Caco-2 (cell line): ENCODE data around the gene CXCR5. TPM values are rescaled to one million over a fixed set of nuclear protein-coding genes. Genes with fewer than 3 reads are reported as not detected.
A peak's percentile ranks its signal among the peaks of the same experiment; 100 is the strongest.

Source experiments
- BruUV-seq: library from RNA; stranded (reverse); fragments of 400-500 nt; replicated peaks from 2 replicates; lab custom pipeline; 2021; lab: Mats Ljungman, UMichigan
- CTCF ChIA-PET: fragments of 300-600 bp; sonication (Branson Sonifier 250); formaldehyde crosslinking; loops from one replicate; lab custom pipeline; 2022; ENCODE audit warnings: antibody characterized with exemption; lab: Charles Lee
- POLR2A ChIA-PET: fragments of 300-600 bp; sonication (Branson Sonifier 250); formaldehyde crosslinking; loops from one replicate; lab custom pipeline; 2022; ENCODE audit warnings: antibody characterized with exemption; lab: Charles Lee
- DNase-seq, 2 experiments: peaks; one replicate each; pipeline versions ENCODE4 v3.0.0 to v3.0.0-alpha.2; 2020 to 2022
- H3K27me3 ChIP-seq: replicated peaks from 2 replicates; pipeline ENCODE4 v1.6.0; 2011; ENCODE audit warnings: low read length; ENCODE audit not compliant: control insufficient read depth, insufficient read depth
- H3K36me3 ChIP-seq: 2 replicates; pipeline ENCODE4 v1.5.1; 2011; ENCODE audit warnings: low read length; ENCODE audit not compliant: control insufficient read depth, insufficient read depth
- H3K4me1 ChIP-seq: fragments of 250-450 bp; sonication (Bioruptor Pico); 2 replicates; pipeline ENCODE4 v1.5.1; 2020; ENCODE audit warnings: mild to moderate bottlenecking
- H3K4me3 ChIP-seq: 2 replicates; pipeline ENCODE4 v1.5.1; 2011; ENCODE audit warnings: low read depth, mild to moderate bottlenecking, control low read depth, low read length
- H3K9me3 ChIP-seq: fragments of 250-450 bp; sonication (Bioruptor Pico); 2 replicates; pipeline ENCODE4 v1.5.1; 2020; ENCODE audit warnings: mild to moderate bottlenecking, moderate library complexity
- H3K27ac Mint-ChIP-seq: one replicate; pipeline ENCODE4 v1.8.0; 2022; ENCODE audit warnings: mixed read lengths; ENCODE audit not compliant: unreplicated experiment
- H3K27me3 Mint-ChIP-seq: one replicate; pipeline ENCODE4 v1.8.0; 2022; ENCODE audit warnings: mixed read lengths; ENCODE audit not compliant: insufficient read depth, unreplicated experiment
- H3K36me3 Mint-ChIP-seq: one replicate; pipeline ENCODE4 v1.8.0; 2022; ENCODE audit warnings: mild to moderate bottlenecking, mixed read lengths; ENCODE audit not compliant: insufficient read depth, unreplicated experiment
- H3K4me1 Mint-ChIP-seq: one replicate; pipeline ENCODE4 v1.8.0; 2022; ENCODE audit warnings: low read depth, mixed read lengths; ENCODE audit not compliant: unreplicated experiment
- H3K4me3 Mint-ChIP-seq: one replicate; pipeline ENCODE4 v1.8.0; 2022; ENCODE audit warnings: mild to moderate bottlenecking, moderate library complexity, mixed read lengths; ENCODE audit not compliant: unreplicated experiment
- H3K9me3 Mint-ChIP-seq: one replicate; pipeline ENCODE4 v1.8.0; 2022; ENCODE audit warnings: mixed read lengths; ENCODE audit not compliant: unreplicated experiment
- intact Hi-C: fragments of 100-400 bp; cut with micrococcal nuclease; formaldehyde crosslinking; loops from one replicate; pipeline ENCODE4 v1.10.0; 2022; ENCODE audit not compliant: unreplicated experiment
- total RNA-seq: library from RNA; stranded (reverse); gene quantifications from 2 replicates; pipeline ENCODE4 v1.2.3, GENCODE V29; 2022
- TF ChIP-seq, protein P1 (sequence below), 2 experiments: fragments of 200-600 bp in 1 of 2; IDR thresholded peaks; 1 replicate in 1 of 2; 2 replicates in 1 of 2; pipeline versions ENCODE4 v1.5.1 to v1.8.0; 2011 to 2022; ENCODE audit warnings: antibody characterized with exemption in 1 of 2, control low read depth in 1 of 2, inconsistent platforms in 1 of 2, low read depth in 1 of 2, low read length in 1 of 2, mild to moderate bottlenecking in 1 of 2, moderate library complexity in 1 of 2; ENCODE audit not compliant: insufficient read depth in 1 of 2, severe bottlenecking in 1 of 2, unreplicated experiment in 1 of 2

Gene CXCR5
- total RNA-seq, 1 experiment from 2014 or later, result not detected

DNA sequence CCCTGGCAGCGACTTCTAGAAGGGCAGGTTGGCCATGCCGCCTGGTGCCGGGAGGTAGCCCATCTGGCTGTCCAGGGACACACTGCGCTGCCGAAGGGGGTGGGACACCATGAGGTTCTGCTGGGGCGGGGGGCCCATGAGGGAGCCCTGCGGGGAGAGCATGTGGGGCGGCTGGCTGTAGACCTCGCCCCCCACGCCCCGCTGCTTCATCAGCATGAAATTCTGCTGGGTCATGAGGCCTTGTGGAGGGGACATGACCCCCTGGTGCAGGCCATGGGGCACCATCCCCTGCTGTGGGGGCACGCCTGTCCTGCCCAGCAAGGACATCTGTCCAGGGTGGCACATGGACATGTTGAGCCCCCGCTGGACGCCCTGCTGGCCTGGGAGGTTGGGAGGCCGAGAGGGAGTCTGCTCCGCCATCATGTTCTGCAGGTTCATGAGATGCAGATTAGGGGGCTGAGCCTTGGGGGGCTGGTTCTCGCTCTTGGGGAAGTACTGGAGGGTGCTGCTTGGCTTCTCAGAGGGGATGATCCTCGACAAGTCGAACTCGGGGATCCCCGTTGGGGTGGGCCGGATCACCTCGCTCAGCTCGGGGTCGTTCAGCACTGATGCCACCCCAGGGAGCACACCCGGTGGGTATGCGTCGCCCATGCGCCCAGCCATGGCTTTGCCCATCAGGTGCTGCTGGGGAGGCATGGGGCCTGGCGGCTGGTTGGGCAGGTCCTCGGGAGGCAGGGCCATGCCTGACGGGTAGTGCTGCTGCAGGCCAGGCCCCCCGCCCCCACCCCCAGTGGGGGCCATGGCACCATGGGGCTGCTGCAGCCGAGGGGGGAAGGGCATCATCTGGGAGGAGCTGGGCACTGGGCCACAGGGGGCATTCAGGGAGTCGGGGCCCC, 15.0 kb downstream of the CXCR5 start:
- Histone ChIP-seq H3K9me3 (no peaks in the 10 kb centered on the region), H3K4me3 (no peak overlapping the region), H3K4me1 (0 out of 2 replicates have a peak, but pooled peaks cover 3% of the 10 kb centered on the region), H3K27me3 (no peaks in the 10 kb centered on the region), H3K36me3 (peaks cover 14% of the 10 kb centered on the region)
- peaks cover 100% of the 10 kb centered on the region for H3K36me3 Mint-ChIP-seq
- TF ChIP-seq, protein P1, sequence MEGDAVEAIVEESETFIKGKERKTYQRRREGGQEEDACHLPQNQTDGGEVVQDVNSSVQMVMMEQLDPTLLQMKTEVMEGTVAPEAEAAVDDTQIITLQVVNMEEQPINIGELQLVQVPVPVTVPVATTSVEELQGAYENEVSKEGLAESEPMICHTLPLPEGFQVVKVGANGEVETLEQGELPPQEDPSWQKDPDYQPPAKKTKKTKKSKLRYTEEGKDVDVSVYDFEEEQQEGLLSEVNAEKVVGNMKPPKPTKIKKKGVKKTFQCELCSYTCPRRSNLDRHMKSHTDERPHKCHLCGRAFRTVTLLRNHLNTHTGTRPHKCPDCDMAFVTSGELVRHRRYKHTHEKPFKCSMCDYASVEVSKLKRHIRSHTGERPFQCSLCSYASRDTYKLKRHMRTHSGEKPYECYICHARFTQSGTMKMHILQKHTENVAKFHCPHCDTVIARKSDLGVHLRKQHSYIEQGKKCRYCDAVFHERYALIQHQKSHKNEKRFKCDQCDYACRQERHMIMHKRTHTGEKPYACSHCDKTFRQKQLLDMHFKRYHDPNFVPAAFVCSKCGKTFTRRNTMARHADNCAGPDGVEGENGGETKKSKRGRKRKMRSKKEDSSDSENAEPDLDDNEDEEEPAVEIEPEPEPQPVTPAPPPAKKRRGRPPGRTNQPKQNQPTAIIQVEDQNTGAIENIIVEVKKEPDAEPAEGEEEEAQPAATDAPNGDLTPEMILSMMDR (IDR thresholded peaks at IDR 0.05; ENCODE audit: insufficient read depth in 1 of 2, low read depth in 1 of 2, low read length in 1 of 2, severe bottlenecking in 1 of 2, unreplicated experiment in 1 of 2), result no peak
- peak in 1 of 2 experiments; percentile 49 for DNase-seq
- H3K4me3 Mint-ChIP-seq, result no peak overlapping the region
- no peaks in the 10 kb centered on the region for H3K27me3 Mint-ChIP-seq
- CTCF ChIA-PET, result interaction anchor here (0.6 to 1.6 kb wide), 3 partner anchors 27 to 29 kb away, joined by 4 to 7 read pairs (median 5); partner anchors contain the start of gene BCL9L
- intact Hi-C loops, result loop anchor here (5.0 kb wide), 2 partner anchors 34 to 106 kb away; partner anchors contain the start of gene DDX6
- no peaks in the 10 kb centered on the region for H3K9me3 Mint-ChIP-seq
- H3K27ac Mint-ChIP-seq, result no peak overlapping the region
- BruUV-seq, result no TSS peak
- H3K4me1 Mint-ChIP-seq, result peaks cover 26% of the 10 kb centered on the region
- POLR2A ChIA-PET, result interaction anchor here (1.7 kb wide), 1 partner anchor 27 kb away, joined by 4 read pairs; no protein-coding TSS in a partner anchor

DNA sequence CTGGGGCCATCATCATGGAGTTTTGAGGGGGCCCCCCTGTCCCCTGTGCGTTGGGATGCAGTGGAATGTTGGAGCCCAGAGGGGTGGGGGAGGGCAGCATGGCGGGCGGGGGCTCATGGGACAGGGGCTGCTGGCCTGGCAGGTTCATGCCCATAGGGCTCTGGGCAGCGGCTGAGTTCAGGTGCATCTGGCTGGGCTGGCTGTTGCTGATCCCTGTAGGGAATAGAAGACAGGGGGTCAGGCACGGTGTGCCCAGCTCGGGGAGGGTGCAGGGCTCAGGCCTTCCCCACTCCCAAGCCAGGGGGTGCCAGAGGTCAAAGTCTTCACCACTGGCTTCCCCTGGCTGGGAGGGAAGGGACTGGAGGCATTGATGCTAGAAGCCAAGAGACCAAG, 15.6 kb downstream of the CXCR5 start:
- Mint-ChIP-seq H3K4me3 (no peak overlapping the region), H3K9me3 (no peaks in the 10 kb centered on the region), H3K27me3 (no peaks in the 10 kb centered on the region), H3K36me3 (peaks cover 100% of the 10 kb centered on the region), H3K4me1 (peaks cover 26% of the 10 kb centered on the region), H3K27ac (no peak overlapping the region)
- H3K36me3 ChIP-seq, result peaks cover 15% of the 10 kb centered on the region
- H3K4me3 ChIP-seq, result no peak overlapping the region
- TF ChIP-seq, protein P1 (IDR thresholded peaks at IDR 0.05; ENCODE audit: insufficient read depth in 1 of 2, low read depth in 1 of 2, low read length in 1 of 2, severe bottlenecking in 1 of 2, unreplicated experiment in 1 of 2), result no peak
- POLR2A ChIA-PET, result interaction anchor here (1.7 kb wide), 1 partner anchor 27 kb away, joined by 4 read pairs; no protein-coding TSS in a partner anchor
- CTCF ChIA-PET, result interaction anchor here (0.6 to 1.6 kb wide), 2 partner anchors 27 to 29 kb away, joined by 4 to 7 read pairs; no protein-coding TSS in a partner anchor
- H3K27me3 ChIP-seq, result no peaks in the 10 kb centered on the region
- DNase-seq, result peak in 1 of 2 experiments; percentile 49
- H3K4me1 ChIP-seq, result 0 out of 2 replicates have a peak, but pooled peaks cover 3% of the 10 kb centered on the region
- H3K9me3 ChIP-seq, result no peaks in the 10 kb centered on the region
- no TSS peak for BruUV-seq
- intact Hi-C loops, result loop anchor here (5.0 kb wide), 2 partner anchors 33 to 107 kb away; partner anchors contain the start of gene DDX6
